ENCODE data around the gene MUL1.
"Not testable (repeated sequence)": the region's sequence is repeated elsewhere in the genome, so short reads cannot be mapped to it uniquely, and the experiment has no call there.

MUL1 gene, protein sequence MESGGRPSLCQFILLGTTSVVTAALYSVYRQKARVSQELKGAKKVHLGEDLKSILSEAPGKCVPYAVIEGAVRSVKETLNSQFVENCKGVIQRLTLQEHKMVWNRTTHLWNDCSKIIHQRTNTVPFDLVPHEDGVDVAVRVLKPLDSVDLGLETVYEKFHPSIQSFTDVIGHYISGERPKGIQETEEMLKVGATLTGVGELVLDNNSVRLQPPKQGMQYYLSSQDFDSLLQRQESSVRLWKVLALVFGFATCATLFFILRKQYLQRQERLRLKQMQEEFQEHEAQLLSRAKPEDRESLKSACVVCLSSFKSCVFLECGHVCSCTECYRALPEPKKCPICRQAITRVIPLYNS

GRCh38 chr1:20507564-20508410 is at the start of gene MUL1:
Gene MUL1 (minus strand): TSS chr1:20508151. CDS start chr1:20508024, 127 bp downstream.
- peak; percentile 92 for DNase-seq (ENCODE audit: low spot score)

DNA sequence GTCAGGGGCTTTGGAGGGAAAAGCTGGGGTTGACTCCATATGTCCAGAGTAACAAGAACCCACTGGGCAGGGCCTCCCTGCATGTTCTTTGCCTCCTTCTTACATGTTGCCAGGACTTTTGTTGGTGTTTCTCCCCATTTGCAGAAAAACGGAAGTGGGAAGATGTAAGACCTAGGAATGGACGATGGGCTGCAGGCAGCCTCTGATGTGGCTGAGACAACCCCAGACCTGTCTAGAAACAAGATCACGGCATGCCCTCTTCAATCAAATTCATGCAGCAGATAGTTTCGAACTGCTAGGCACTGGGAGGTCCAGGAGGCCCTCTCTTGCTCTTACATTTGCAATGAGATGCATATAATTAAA is 47.8 kb upstream of the MUL1 start:
- no peak for DNase-seq (ENCODE audit: low spot score)

- peak; percentile 32 for DNase-seq (ENCODE audit: low spot score)
Observed at GRCh38 chr1:20555025-20555757, 47.2 kb upstream of the MUL1 start.

DNA sequence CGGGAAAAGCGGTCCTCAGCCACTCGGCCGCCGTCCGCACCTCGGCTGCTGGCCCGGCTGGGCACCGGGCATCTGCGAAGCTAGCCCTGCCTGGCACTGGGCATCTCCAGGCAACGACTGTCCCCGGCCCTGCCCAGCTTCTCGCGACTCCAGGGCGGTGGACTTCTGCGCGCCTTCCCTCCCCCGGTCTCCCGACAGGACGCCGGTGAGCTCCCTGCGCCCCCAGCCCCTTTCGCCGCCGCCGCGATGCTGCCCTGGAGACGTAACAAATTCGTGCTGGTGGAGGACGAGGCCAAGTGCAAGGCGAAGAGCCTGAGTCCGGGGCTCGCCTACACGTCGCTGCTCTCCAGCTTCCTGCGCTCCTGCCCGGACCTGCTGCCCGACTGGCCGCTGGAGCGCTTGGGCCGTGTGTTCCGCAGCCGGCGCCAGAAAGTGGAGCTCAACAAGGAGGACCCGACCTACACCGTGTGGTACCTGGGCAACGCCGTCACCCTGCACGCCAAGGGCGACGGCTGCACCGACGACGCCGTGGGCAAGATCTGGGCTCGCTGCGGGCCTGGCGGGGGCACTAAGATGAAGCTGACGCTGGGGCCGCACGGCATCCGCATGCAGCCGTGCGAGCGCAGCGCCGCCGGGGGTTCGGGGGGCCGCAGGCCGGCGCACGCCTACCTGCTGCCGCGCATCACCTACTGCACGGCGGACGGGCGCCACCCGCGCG is 44.9 kb upstream of the MUL1 start:
- DNase-seq (ENCODE audit: low spot score) = no peak

DNA sequence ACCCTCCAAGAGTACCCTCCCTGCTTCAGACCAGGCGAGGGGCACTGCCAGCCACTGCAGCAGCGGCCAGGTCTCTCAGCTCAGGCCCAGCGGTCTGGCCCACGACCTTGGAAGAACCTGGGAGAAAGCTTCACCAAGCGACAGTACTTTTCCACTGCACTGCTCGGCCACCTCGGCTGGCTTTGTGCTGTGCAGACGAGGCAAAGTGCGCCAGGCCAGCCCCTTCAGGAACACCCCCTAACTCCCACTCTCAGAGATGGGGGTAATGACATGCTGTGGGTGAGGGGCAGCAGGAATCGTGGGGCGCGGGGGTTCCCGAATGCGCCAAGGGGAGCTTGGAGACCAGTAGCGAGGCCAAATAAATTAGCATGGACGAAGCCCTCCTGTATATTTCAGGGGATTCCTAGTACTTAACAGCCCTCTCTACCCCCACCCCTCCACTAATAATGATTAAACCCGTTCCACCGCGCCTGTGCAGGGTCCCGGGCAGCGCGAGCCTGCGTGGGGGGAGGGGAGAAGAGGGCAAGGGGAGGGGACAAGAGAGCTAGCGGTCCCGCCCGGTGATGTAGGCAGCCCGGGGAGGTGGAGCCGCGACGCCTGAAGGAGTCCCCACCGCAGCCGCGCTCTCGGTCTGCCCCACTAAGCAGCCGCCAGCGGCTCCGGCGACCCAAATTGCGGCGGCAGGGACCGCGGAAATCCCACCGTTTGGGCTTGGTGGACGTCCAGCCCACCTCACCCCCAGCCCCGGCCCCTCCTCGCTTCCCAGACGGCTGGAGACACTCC is 44.2 kb upstream of the MUL1 start, which contains the start of gene FAM43B:
Gene FAM43B, plus strand, starts transcription at position 629 of the 783 bp plus-strand sequence. CDS start 401 bp downstream, outside the sequence.
- peak; percentile 52 for DNase-seq (ENCODE audit: low spot score)

DNA sequence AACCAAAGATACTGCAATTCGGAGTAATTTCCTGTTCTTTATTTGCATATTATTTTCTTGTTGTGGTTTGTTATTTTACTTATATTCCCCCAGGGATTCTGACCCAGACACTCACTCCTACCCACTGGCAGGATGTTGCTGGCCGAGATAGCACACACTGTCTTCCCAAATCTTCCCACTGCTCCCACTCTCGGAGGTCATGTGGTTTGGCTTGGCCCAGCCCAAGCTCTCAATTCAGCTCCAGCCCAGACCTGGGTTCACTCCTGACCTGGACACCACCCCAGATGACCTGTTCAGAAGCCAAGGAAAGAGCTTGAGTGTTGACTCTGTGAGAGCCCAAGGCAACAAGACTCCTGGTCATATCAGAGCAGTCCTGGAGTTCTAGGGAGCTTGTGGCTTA is 43.2 kb upstream of the MUL1 start:
- no peak for DNase-seq (ENCODE audit: low spot score)

- DNase-seq (ENCODE audit: low spot score) = no peak
Observed at GRCh38 chr1:20546637-20547036, 38.7 kb upstream of the MUL1 start.

DNA sequence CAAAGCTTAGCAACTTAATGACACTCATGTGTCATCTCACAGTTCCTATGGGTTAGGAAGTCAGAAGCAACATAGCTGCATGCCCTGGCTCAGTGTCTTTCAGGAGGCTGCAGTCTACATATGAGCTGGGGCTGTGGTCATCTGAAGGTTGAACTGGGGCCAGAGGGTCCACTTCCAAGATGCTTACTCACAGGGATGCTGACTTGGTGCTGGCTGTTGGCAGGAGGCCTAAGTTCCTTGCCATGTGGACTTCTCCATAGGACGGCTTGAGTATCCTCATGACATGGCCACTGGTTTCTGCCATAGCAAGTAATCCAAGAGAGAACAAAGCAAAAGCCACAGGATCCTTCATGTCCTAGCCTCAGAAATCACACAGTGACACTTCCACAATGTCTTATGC is 32.3 kb upstream of the MUL1 start:
- no peak for DNase-seq (ENCODE audit: low spot score)

- DNase-seq (ENCODE audit: low spot score) = no peak
Observed at GRCh38 chr1:20538760-20539551, 31.0 kb upstream of the MUL1 start.

DNA sequence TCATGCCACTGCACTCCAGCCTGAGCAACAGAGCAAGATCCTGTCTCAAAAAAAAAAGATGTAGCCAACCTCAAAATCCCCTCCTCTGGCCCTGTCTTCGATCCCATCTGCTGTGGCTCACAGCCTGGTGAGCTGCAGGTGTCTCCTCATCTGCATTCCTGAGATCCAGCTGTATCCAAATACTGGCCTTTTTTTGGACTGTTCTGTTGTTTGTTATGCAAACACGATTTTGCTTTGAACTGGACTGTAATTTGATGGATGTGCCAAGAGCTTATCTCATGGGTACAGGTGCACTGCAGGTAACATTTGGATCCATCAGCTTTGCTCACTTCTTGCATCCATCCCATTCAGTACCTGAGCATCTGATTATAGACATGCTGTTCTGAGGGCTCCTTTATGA is 30.3 kb upstream of the MUL1 start:
- no peak for DNase-seq (ENCODE audit: low spot score)

DNA sequence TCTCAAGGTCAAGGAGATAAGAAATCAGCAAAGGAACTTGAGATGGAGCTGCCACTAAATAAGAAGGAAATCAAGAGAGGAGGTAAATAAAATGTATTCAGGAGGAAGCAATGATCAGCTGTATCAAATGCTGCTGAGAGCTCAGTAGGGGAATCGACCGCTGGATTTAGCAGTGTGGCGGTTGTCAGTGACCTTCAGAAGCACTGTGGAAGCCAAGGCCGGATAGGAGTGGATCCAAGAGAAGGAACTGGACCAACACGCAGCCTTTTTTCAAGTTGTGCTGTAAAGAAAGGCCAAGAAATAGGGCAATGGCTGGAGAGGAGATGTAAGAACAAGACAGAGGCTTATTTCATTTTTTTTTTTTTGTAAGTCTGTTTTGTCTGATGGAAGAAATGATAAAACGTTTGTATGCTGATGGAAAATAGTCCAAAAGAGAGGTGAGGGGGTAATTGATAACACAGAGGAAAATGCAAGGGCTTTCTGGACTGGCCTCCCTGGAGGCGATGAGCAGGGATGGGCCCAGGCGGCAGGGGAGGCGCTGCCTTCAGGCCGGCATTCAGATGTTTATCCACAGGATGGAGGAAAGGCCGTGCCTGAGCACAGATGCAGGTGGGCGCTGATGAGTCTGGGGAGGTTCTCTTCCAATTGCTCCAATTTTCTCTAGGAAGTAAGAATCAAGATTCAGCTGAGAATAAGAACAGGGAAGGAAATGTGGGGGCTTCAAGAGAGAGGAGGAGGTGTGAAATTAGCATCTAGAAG is 26.9 kb upstream of the MUL1 start:
- no peak for DNase-seq (ENCODE audit: low spot score)

- DNase-seq (ENCODE audit: low spot score) = no peak
Observed at GRCh38 chr1:20533635-20534034, 25.7 kb upstream of the MUL1 start.

DNA sequence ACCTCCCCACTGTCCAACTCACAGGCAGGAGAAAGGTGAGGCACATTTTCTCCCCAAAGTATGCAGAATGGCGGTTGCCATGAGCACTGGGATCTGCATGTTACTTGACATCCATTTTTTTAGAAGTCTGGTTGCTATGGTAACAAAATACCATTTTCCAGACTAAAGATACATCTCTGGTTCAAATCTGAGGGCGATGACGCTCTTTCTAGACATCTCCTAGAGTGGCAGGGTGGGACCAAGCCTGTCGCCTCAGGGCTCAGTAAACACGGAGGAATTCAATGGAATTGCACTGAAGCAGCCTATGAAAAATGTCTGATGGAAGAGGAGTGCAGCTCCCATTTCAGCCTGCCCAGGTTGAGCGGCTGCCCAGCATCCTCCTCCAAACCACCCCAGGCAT is 22.9 kb upstream of the MUL1 start:
- no peak for DNase-seq (ENCODE audit: low spot score)

- no peak for DNase-seq (ENCODE audit: low spot score)
Observed at GRCh38 chr1:20530306-20530705, 22.4 kb upstream of the MUL1 start.

- DNase-seq (ENCODE audit: low spot score) = no peak
Observed at GRCh38 chr1:20528221-20528620, 20.3 kb upstream of the MUL1 start.

DNA sequence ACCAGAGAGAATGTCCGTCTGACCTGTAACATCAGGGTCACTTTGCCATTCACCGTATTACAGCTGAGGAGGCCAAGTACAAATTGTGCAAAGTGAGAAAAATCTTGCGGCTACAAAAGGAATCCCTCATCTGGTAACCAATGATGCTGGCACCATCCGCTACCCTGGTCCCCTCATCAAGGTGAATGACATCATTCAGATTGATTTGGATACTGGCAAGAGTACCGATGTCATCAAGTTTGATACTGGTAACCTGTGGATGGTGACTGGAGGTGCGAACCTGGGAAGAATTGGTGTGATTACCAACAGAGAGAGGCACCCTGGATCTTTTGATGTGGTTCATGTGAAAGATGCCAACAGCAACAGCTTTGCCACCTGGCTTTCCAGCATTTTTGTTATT is 18.3 kb upstream of the MUL1 start:
- DNase-seq (ENCODE audit: low spot score) = no peak

GRCh38 chr1:20521960-20522861 is 14.3 kb upstream of the MUL1 start:
- DNase-seq (ENCODE audit: low spot score) = peak; percentile 38

DNA sequence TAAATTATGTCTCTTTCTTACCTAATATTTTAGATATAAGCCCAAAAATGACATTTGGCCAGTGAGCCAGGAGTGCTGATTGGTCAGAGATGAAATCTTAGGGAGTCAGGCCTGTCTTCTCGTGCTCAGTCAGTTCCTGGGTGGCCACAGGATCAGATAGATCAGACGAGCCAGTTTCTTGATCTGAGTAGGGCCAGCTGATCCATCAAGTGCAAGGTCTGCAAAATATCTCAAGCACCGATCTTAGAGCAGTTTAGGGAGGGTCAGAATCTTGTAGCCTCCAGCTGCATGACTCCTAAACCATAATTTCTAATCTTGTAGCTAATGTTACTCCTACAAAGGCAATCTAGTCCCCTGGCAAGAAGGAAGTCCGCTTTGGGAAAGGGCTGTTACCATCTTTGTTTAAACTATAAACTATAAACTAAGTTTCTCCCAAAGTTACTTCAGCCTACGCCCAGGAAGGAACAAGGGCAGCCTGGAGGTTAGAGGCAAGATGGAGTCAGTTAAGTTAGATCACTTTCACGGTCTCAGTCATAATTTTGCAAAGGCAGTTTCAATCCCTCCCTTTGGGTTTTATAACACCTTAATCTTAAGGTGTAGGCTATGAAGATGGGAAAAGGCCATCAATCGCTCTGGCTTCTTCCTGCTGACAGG is 11.8 kb upstream of the MUL1 start:
- DNase-seq (ENCODE audit: low spot score) = not testable (repeated sequence)

Measured in globus pallidus (tissue), 1 donor.